ENCODE data around the gene FBXL5. TPM values are rescaled to one million over a fixed set of nuclear protein-coding genes. Genes with fewer than 3 reads are reported as not detected.

Gene FBXL5
- 200 TPM for total RNA-seq

GRCh38 chr4:15655223-15656037 is at the start of gene FBXL5:
Gene FBXL5 (minus strand): TSS chr4:15655357. CDS start chr4:15655287, 70 bp downstream.

GRCh38 chr4:15702941-15703403 is 47.8 kb upstream of the FBXL5 start, which contains the start of gene BST1:
Gene BST1 (plus strand): TSS chr4:15703065. CDS start chr4:15703145, 80 bp downstream.

GRCh38 chr4:15681372-15682241 is 26.4 kb upstream of the FBXL5 start, which contains the start of gene FAM200B:
Gene FAM200B (plus strand): TSS chr4:15681827. CDS start chr4:15686978, 5,151 bp downstream.

Other genes with a start within 250 kb of the FBXL5 start
- gene C1QTNF7, start 227.3 kb downstream of the FBXL5 start, total RNA-seq, result under 0.01 TPM
- 39.4 TPM for gene CC2D2A, start 185.5 kb downstream of the FBXL5 start, total RNA-seq
- gene FAM200B, start 26.5 kb upstream of the FBXL5 start, total RNA-seq, result 58.2 TPM
- 0.94 TPM for gene BST1, start 47.7 kb upstream of the FBXL5 start, total RNA-seq
- 9.1 TPM for gene CD38, start 123.0 kb upstream of the FBXL5 start, total RNA-seq